ENCODE data around the gene ASPRV1.
"Not testable (repeated sequence)": the region's sequence is repeated elsewhere in the genome, so short reads cannot be mapped to it uniquely, and the experiment has no call there.

ASPRV1 gene

DNA sequence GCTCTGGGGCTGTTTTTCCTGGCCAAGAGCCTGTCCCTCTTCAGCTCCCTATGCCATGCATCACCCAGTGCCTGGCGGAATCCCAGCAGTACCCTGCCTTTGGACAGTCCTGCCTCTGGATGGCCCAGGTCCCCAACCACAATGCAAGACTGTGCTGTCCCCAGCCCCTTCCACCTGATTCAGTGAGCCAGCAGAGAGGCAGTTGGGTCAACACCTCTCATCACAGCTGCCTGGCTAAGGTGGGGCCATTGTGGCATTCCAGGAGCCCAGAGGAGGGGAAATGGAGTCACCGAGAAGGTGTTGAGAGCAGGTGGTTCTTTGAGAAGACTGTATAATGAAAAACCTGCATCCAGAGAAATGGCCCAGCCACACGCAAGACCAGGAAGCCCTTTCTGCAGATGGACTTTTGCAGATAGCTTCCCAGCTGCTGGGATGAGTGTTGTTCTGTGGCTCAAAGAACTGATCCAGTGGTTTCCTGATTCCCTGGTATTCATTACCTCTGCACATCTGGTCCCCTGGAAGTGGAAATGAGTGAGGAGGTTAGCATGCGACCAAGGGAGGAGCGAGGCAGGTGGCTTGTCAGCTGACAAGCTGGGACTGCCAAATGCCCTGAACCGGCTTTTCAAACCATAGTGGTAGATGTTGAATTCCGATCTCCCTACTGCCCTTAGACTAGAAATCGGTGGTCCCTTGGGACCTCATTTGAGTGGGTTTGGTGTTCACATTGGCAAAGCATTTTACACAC, 1.7 kb upstream of the ASPRV1 start:
- DNase-seq (ENCODE audit: low spot score): no peak
- FAIRE-seq: no peak

DNA sequence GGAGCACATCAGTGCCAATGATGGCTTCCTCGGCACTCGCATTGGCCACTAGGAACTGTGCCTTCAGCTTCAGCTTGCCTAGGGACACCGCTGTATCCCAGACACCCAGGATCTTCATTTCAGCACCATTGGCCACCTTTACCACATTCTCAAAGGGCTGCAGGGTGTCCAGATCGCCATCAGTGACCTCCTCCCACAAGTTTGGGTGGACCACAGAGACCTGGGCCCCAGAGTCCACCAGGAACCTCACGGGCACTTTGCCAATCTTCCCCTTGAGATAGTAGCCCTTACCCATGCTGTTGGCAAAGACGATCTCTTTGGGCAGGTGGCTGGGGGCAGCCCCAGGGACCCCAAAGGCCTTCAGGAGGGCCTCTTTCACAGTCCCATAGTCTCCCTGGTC, 610 bp downstream of the ASPRV1 start:
- FAIRE-seq (no peak), DNase-seq (ENCODE audit: low spot score) (no peak)

DNA sequence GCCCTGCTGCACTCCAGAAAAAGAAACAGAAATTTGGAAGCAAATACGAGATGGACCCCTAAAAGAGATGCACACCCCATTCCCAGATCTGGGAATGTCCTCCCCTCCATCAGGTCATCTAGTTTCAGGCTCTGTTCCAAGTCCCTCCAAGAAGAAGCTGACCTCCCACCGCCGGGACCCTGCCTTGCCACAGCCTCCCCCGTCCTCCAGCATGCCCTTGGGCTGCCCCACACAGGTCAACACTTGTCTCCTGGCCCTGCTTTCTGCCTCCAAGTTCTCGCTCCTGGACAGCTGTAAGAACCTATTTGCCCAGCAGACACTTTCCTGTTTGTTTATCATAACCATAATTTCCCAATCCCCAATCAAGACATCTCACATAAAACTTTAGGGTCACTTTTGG, 2.0 kb downstream of the ASPRV1 start:
- no peak for DNase-seq (ENCODE audit: low spot score)
- FAIRE-seq: no peak

DNA sequence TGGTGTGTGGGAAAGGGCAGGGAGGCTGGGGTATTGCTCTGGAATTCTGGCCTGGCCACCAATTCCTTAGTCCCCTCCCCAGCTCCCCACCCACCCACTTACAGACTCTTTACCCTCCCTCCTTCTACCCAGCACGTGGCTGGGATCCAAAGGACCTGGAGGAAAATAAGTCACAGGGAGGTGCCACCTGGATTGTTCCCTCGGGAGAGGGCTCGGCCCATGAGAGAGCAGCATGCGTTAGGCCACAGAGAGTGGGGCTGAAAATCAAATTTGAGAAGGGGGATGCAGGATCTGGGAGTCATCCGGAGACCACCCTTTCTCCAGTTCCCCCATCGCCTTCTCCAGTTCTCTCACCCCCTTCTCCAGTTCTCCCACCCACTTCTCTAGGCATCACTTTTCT, 3.0 kb downstream of the ASPRV1 start:
- FAIRE-seq (no peak), DNase-seq (ENCODE audit: low spot score) (no peak)

DNA sequence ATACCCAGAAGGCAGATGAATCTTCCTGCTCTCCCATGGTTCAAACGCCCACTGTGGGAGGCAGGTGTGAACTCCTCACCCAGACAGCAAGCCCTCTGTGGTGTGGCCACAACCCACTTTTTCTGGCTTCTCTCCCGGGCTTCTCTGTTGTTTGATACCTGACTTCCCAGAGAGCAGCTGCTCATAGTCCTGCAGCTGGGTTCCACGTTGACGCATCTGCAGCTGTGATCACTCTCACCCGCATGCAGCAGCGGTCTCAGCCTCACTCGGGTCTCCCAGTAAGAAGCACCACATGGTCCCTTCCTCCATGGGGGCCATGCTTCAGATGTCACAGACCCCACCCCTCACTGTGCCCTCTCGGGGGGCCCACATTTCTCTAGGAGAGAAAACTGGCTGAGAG, 3.5 kb downstream of the ASPRV1 start:
- no peak for DNase-seq (ENCODE audit: low spot score)
- FAIRE-seq: no peak

DNA sequence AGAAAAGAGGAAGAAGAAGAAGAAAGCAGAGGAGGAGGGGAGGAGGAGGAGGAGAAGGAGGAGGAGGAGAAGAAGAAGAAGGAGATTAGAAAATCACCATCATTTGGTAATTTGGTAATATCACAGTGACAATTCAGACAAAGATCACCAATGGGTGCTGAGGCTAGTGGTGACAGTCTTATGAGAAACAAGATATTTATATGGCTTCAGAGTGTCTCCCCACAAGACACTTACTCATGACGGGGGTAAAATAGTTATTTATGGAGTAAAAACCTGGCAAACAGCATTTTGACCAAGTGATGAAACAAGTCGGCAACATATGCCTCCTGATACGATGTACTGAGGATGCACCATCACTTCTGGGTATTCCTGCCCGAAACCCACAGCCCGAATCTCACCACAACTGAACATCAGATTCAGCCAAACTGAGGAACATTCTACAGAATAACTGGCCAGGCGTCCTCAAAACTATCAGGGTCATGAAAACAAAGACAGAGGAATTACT, 4.9 kb downstream of the ASPRV1 start:
- no peak for DNase-seq (ENCODE audit: low spot score)
- FAIRE-seq: no peak

DNA sequence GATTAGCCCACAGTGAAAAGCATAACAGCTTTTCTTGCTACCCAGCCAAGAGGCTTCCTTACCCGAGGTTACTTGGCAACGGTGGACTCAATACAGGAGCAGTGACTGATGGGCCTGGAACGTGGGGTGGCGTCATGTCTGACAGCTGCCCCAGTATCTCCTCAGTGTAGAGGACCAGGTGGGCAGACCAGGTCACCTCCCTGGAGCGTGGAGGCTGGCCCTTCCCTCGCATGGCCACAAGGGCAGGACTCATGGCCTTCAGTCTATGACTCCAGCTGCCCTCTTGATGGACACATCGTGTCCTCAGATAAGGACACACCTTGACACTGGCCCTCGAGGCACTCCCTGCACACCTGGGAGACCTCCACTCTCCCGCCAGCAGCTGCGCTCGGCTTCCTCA, 6.4 kb downstream of the ASPRV1 start:
- FAIRE-seq (no peak), DNase-seq (ENCODE audit: low spot score) (no peak)

DNA sequence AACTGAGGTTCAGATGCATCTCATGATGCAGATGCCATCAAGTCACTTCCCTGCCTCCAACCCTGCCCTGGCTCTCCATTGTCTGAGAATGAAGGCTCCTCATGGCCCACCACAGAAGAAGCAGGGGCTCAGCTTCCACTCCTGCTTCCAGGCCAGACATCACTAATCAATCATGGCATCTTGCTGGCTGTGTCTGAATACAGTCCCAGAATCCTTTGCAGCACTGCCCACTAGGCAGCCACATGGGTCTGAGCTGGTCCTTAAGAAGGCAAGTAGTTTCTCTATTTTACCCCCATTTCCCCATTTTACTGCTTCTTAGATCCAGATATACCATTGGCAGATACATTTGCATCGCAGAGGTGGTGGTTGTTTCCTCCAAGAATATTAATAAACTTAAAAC, 7.3 kb downstream of the ASPRV1 start:
- DNase-seq (ENCODE audit: low spot score) (no peak), FAIRE-seq (no peak)

DNA sequence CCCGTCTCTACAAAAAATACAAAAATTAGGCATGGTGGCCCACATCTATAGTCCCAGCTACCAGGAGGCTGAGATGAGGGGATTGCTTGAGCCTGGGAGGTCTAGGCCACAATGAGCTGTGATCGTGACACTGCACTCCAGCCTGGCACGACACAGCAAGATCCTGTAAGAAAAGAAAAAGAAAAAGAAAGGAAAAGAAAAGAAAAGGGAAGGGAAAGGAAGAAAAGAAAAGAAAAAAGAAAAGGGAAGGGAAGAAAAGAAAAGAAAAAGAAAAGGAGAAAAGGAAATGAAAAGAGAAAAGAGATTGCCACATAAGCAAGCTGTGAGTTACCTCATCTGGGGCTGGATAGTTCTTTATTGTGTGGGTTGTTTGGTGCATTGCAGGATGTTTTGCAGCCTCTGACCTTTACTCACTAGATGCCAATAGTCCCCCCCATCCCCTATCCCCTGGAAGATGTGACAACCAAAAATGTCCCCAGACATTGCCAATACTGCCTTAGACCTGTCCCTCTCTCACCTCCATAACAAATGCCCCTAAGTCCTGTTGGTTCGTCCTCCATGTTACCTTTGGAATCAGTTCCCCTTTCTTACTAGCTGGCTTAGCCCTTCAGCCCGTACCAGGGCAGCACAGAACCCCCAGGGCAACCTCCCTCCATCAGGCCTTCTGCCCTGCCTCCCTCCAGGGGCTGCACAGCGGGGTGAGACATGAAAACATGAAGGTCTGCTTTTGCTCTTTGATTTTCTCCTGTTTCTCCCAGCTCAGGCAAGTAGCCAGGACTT, 8.9 kb downstream of the ASPRV1 start:
- FAIRE-seq (no peak), DNase-seq (ENCODE audit: low spot score) (no peak)

DNA sequence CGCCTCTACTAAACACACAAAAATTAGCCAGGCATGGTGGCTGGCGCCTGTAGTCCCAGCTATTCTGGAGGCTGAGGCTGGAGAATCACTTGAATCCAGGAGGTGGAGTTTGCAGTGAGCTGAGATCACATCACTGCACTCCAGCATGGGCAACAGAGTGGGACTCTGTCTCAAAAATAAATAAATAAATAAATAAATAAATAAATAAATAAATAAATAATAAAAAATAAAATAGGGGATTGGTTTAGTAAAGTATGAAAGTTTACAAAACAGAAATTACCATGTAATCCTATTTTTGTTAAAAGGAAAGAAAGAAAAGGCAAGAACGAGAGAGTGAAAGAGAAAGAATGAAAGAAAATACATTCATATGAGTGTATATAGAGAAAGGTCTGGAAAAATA, 10.8 kb downstream of the ASPRV1 start:
- DNase-seq (ENCODE audit: low spot score); FAIRE-seq: not testable (repeated sequence)

DNA sequence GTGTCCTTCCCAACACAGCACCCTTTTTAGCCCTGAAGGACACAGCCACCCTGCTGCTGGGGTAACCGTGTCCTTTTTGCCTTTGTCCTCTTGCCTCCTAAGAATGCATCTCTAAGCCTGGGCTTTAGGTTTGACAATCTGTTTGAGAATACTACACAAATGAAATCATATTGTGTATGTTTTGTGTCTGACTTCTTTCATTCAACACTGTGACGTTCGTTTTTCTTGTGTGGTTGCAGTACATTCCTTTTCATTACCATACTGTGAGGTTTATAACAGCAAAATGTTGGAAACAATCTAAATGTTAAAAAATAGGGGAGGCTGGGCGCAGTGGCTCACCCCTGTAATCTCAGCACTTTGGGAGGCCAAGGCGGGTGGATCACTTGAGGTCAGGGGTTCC, 11.2 kb downstream of the ASPRV1 start:
- DNase-seq (ENCODE audit: low spot score) (no peak), FAIRE-seq (no peak)

DNA sequence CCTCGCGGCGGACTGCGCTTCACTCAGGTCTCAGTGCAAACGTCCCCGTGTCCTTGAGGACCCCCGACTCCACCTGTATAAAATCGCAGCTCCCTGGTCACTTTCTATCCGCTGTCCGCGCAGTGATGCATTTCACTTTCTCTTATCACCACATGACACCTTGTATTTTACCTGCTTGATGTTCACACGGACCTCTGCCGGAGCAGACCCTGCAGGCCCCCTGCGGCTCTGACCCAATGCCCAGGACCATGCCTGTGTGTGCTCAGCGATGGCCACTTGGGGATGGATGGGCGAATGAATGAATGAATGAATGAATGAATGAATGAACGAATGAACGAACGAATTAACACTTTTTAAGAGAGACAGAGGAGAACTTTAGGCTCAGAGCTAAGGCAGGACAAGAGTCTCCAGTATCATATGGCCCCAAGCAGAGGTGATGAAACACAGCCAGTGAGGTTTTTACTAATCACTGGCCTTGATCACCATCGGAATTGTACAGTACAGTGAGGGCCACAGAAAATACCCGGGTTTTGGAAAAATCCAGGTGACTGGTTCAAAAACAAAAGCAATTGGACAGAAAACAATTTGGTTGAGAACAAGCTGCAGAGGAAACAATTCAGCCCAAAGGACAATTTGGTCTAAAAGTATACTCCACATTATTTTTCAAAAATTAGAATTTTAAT, 12.3 kb downstream of the ASPRV1 start:
- no peak for DNase-seq (ENCODE audit: low spot score)
- FAIRE-seq: no peak

DNA sequence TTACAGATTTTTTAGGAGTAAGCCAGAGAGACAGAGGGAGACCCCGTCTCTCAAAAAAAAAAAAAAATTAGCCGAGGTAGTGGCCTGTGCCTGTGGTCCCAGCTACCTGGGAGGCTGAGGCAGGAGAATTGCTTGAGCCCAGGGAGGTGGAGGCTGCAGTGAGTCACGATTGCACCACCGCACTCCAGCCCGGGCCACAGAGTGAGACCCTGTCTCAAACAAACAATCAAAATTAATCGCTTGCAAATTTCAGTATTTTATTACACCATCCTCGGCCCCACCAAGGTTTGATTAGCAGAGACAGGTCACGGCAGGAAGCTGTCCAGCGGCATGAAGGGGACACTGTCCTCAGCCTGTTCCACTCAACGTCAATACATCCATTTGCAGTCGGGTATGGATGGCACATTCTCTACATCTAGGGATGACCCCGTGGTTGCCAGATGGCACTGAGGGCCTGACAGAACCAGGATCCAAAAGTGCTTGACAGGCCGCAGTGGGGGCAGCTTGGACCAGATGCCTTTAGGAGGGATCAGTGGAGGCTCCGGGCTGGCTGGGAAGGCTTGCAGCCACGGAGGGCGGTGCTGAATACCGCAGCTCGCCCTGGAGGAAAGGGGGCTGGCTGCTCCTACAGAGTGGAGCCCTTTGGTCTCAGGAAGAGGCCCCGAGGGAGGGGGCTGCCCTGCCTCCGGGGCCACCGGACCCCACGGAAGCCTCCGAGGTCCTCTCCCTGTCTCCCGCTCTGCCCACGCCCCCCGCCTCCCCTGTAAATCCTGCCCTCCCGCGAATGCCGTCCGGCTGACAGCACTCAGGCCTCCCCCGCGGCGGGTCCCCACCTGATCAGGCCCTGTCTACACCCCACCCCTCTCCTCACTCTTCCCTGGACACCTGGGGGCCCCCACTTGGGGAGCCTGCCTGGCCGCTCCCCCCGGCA, 13.1 kb downstream of the ASPRV1 start:
- DNase-seq (ENCODE audit: low spot score) (no peak), FAIRE-seq (no peak)

DNA sequence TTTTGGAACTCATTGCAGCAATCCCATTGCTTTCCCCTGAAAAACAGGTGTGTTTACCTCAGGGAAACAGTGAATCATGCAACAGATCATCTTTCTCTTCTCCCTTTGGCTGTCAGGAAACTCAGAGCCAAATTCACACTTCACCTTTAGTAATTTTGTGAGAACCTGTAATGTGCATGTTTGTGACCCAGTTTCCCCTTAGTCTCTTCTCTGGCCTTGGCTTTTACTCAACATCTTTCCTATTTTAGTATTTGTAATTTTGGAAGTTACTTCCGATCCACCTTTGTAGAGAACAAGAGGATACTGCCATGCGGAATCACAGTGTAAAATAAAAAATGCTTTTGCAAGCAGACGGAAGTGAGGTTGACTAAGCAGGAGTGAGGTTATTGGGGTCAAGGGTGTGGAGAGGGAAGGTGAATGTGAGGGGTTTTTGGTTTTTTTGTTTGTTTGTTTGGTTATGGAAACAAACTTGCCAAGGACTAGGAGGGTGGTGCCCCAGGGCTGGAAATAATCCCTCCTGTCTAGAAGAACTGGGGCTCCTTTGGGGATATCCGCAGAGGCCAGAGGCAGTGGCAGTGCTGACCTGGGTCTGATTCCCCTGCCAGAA, 14.0 kb downstream of the ASPRV1 start:
- FAIRE-seq (no peak), DNase-seq (ENCODE audit: low spot score) (no peak)

DNA sequence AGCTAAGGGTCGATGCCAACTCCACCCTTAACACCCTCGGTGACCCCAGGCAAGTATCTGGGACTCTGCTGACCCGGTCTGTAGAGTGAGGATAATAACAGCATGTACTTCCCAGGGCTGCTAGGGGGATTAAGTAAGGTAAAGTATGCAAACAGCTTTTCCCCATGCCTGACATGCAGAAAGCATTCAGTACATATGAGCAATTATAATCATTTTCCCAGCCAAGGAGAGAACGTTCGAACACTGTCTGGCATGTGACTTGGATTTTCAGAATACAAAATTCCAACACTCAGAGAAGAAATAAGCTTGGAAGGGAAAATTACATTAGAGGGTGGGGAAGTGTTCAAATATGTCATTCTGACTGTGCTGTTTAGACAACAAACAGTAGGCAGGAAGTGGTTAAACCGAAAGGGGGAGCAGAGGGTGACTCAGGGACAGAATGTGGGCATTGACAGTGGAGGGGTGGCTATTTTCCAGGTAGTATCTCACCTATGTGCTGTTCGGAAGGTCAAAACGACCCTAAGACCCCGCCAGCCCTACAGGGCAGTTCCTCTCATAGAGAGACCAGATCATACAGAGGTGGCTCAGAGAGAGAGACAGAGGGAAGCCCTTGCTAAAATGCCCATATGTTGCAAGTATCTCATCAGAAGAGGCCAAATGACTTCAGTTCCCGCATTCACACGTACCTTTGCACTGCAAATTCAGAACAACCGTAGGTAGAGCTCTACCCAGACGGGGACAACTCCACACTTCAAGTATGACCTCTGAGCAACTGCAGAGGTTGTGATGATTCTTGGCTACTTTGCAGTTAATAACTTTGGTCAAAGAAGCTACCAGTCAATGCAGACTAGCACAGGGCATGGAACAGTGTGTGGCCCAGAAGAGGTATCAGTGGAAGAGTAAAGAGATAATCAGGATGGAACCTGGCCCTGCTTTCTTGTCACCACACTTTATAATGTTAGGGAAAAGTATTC, 14.8 kb downstream of the ASPRV1 start:
- FAIRE-seq: no peak
- DNase-seq (ENCODE audit: low spot score): peak; percentile 33

DNA sequence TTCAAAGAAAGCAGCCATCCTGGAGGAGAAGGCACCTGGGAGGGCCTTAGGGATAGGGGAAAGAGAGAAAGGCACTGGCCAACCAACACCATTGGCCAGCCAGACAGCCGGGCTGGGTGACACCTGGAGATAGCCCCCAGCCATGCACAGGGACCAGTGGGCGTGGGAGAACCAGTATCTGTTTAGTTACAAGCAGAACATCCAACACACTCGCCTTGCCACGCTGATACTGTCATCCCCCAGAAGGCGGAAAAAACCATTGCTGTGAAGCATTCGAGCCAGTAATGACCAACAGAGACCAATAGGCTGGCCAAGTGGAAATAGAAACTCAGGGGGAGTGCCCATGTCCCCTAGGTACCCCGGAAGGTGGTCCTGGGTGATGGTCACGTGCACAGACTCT, 15.5 kb downstream of the ASPRV1 start:
- DNase-seq (ENCODE audit: low spot score): no peak
- FAIRE-seq: no peak

DNA sequence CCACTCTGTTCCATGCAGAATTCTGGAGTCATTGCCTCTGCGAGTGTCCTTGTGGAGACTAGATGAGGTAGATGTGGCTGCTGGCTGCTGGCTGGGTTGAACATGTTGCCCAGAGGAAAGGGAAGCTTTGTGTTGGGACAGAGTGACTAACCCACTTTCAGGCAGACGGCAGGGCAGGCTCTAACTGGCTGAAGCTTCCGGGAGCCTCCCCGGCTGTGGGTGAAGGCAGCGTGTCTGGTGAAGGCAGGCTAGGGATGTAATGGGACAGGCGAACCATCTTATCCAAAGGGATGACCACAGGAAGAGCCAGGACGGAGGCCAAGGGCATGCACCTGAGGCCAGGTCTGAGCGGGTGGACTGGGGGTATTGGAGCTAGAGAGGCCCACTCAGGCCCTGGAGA, 16.0 kb downstream of the ASPRV1 start:
- FAIRE-seq: no peak
- no peak for DNase-seq (ENCODE audit: low spot score)

DNA sequence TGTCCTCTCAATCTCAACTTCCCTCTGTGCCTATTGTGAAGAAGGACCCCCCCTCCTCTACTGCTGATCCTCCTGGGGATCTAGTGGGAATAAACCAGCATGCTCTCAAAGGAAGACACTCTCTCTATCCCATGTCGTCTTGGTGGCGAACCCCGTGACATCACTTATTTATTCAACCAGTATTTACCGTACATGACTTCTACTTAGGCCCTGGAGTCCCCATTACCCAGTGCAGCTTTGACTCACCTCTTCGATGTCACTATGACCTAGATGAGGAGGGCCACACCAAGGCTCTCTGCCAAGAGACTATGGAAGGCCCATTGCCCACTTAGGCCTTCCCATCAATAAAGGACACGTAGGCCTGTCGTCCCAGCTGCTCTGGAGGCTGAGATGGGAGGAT, 16.7 kb downstream of the ASPRV1 start:
- FAIRE-seq (no peak), DNase-seq (ENCODE audit: low spot score) (no peak)

DNA sequence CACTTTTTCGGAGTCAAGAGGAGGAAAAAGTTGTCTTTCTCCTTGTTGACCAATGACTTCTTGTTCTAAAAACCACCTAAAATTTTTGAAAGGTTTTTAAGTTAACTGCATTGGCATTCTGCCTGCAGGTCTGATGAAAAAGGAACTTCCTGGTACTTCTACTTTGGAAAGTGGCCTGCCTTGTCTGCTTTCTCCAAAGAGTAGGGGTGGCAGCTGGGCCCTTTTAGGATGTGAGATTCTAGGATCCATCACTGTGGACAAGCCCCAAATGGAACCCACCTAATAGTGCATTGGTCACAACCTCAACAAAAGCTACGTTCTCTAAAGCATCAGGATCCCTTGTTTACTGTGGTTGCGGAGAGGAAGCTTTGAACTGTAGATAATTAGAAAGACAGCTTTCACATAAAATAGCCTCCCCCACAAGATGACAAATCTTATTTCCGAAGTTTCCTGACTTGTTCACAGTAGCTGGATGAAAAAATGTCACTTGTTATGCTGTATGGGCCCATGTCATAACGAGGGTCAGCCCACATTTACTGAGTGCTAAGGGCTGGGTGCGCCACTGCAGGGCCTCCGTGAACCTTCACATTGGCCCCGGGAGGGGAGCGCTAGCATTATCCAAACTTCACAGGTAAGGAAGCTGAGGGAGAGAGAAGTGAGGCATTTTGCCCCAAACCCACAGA, 17.4 kb downstream of the ASPRV1 start:
- no peak for DNase-seq (ENCODE audit: low spot score)
- no peak for FAIRE-seq

Data from RCC 7860 (cell line).